ENCODE data around the gene PRPF40B. TPM values are rescaled to one million over a fixed set of nuclear protein-coding genes. Genes with fewer than 3 reads are reported as not detected.
"Not testable (repeated sequence)": the region's sequence is repeated elsewhere in the genome, so short reads cannot be mapped to it uniquely, and the experiment has no call there.

PRPF40B gene
- total and polyA plus RNA-seq, 2 donors (not counting 1 experiment from before 2014, with no cell fraction given): 11.7 to 23.7 TPM

- H3K36me3 ChIP-seq (replicated peaks in 1 of 2; ENCODE audit: control extremely low read depth in 1 of 2, control insufficient read depth in 1 of 2, extremely low read depth in 1 of 2, insufficient read depth in 2 of 2, low read length in 1 of 2): no peaks in the 10 kb centered on the region
- ChIA-PET POLR2A (no interaction called here), CTCF (no interaction called here)
- no peaks in the 10 kb centered on the region for H4K20me1 ChIP-seq (ENCODE audit: control insufficient read depth, insufficient read depth, low read length, poor library complexity, severe bottlenecking)
- Mint-ChIP-seq H3K4me1 (no peaks in the 10 kb centered on the region), H3K27me3 (peaks cover 17% of the 10 kb centered on the region), H3K4me3 (no peak overlapping the region), H3K27ac (no peak overlapping the region), H3K9me3 (ENCODE audit: insufficient read depth) (no peaks in the 10 kb centered on the region)
- no peak overlapping the region for H3K4me2 ChIP-seq (replicated peaks; ENCODE audit: low read depth, low read length, poor library complexity, severe bottlenecking)
- H3K27me3 ChIP-seq (replicated peaks in 1 of 4; ENCODE audit: control extremely low read depth in 1 of 4, control insufficient read depth in 3 of 4, insufficient read depth in 4 of 4, low read length in 3 of 4): no peaks in the 10 kb centered on the region
- TF ChIP-seq EZH2 (IDR thresholded peaks at IDR 0.05; ENCODE audit: borderline replicate concordance, insufficient read depth, low read depth, low read length, poor library complexity, severe bottlenecking) (no peak), CTCF (IDR thresholded peaks at IDR 0.05) (no peak)
- H3K27ac ChIP-seq (ENCODE audit: low read length in 2 of 2): no peak overlapping the region
- no peaks in the 10 kb centered on the region for H3K4me1 ChIP-seq (ENCODE audit: control insufficient read depth in 2 of 2, insufficient read depth in 2 of 2, low read length in 2 of 2)
- peaks cover 0 to 15% (median 1%) of the 10 kb centered on the region in 3 donors for H3K9me3 ChIP-seq (ENCODE audit: control extremely low read depth in 1 of 3, control insufficient read depth in 2 of 3, insufficient read depth in 1 of 3, low read length in 2 of 3)
- no CpG with 5 or more reads among the region's 2 CpGs for WGBS (ENCODE audit: insufficient coverage)
- H3K79me2 ChIP-seq (ENCODE audit: control insufficient read depth, insufficient read depth, low read length): no peaks in the 10 kb centered on the region
- no peak overlapping the region for H3K9ac ChIP-seq (ENCODE audit: low read length)
- ATAC-seq (ENCODE audit: low read depth) (no peak), DNase-seq (no peak)
- H3K4me3 ChIP-seq (ENCODE audit: control extremely low read depth in 1 of 5, extremely low read depth in 1 of 5, insufficient read depth in 1 of 5, low read depth in 2 of 5, low read length in 4 of 5): no peak overlapping the region
- intact Hi-C loops (cut with micrococcal nuclease): no loop called here
- no peak overlapping the region for H2AFZ ChIP-seq (ENCODE audit: insufficient read depth, low read depth, low read length, poor library complexity, severe bottlenecking)
These were observed 14.1 kb upstream of the PRPF40B start for GRCh38 chr12:49609059-49609874.

DNA sequence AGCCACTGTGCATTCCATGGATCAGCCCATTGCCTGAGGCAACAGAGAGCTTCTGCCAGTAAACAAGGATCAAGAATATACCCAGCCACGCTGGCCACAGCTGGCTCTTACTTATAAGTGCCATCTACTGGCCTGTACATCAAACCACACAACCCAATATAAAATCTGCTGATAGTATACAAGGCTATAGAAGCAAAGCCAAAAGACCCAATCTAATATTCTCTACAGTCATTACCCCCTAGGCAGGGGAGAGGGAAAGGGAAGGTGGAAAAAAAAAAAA lies 13.5 kb upstream of the PRPF40B start:
- Mint-ChIP-seq H3K9me3 (ENCODE audit: insufficient read depth) (no peaks in the 10 kb centered on the region), H3K27me3 (peaks cover 21% of the 10 kb centered on the region), H3K4me1 (no peaks in the 10 kb centered on the region), H3K4me3 (no peak overlapping the region), H3K27ac (no peak overlapping the region)
- Histone ChIP-seq H3K4me3 (ENCODE audit: control extremely low read depth in 1 of 5, extremely low read depth in 1 of 5, insufficient read depth in 1 of 5, low read depth in 2 of 5, low read length in 4 of 5) (no peak overlapping the region), H3K9ac (ENCODE audit: low read length) (no peak overlapping the region), H3K27me3 (replicated peaks in 1 of 4; ENCODE audit: control extremely low read depth in 1 of 4, control insufficient read depth in 3 of 4, insufficient read depth in 4 of 4, low read length in 3 of 4) (no peaks in the 10 kb centered on the region), H3K36me3 (replicated peaks in 1 of 2; ENCODE audit: control extremely low read depth in 1 of 2, control insufficient read depth in 1 of 2, extremely low read depth in 1 of 2, insufficient read depth in 2 of 2, low read length in 1 of 2) (no peaks in the 10 kb centered on the region), H4K20me1 (ENCODE audit: control insufficient read depth, insufficient read depth, low read length, poor library complexity, severe bottlenecking) (no peaks in the 10 kb centered on the region), H3K4me1 (ENCODE audit: control insufficient read depth in 2 of 2, insufficient read depth in 2 of 2, low read length in 2 of 2) (no peaks in the 10 kb centered on the region), H3K79me2 (ENCODE audit: control insufficient read depth, insufficient read depth, low read length) (no peaks in the 10 kb centered on the region), H3K9me3 (ENCODE audit: control extremely low read depth in 1 of 3, control insufficient read depth in 2 of 3, insufficient read depth in 1 of 3, low read length in 2 of 3) (peaks cover 0 to 15% (median 1%) of the 10 kb centered on the region in 3 donors), H2AFZ (ENCODE audit: insufficient read depth, low read depth, low read length, poor library complexity, severe bottlenecking) (no peak overlapping the region), H3K27ac (ENCODE audit: low read length in 2 of 2) (no peak overlapping the region), H3K4me2 (replicated peaks; ENCODE audit: low read depth, low read length, poor library complexity, severe bottlenecking) (no peak overlapping the region)
- ChIA-PET CTCF (no interaction called here), POLR2A (no interaction called here)
- ATAC-seq (ENCODE audit: low read depth) (no peak), DNase-seq (no peak)
- no CpG with 5 or more reads among the region's 1 CpG for WGBS (ENCODE audit: insufficient coverage)
- no peak for TF ChIP-seq CTCF (IDR thresholded peaks at IDR 0.05)
- no peak for TF ChIP-seq EZH2 (IDR thresholded peaks at IDR 0.05; ENCODE audit: borderline replicate concordance, insufficient read depth, low read depth, low read length, poor library complexity, severe bottlenecking)
- intact Hi-C loops (cut with micrococcal nuclease): no loop called here

GRCh38 chr12:49610785-49611184 lies 12.6 kb upstream of the PRPF40B start:
- H3K4me3 ChIP-seq (ENCODE audit: control extremely low read depth in 1 of 5, extremely low read depth in 1 of 5, insufficient read depth in 1 of 5, low read depth in 2 of 5, low read length in 4 of 5); H3K79me2 ChIP-seq (ENCODE audit: control insufficient read depth, insufficient read depth, low read length); H3K36me3 ChIP-seq (replicated peaks in 1 of 2; ENCODE audit: control extremely low read depth in 1 of 2, control insufficient read depth in 1 of 2, extremely low read depth in 1 of 2, insufficient read depth in 2 of 2, low read length in 1 of 2); ATAC-seq (ENCODE audit: low read depth); H3K9me3 Mint-ChIP-seq (ENCODE audit: insufficient read depth); H3K4me2 ChIP-seq (replicated peaks; ENCODE audit: low read depth, low read length, poor library complexity, severe bottlenecking); intact Hi-C loops (cut with micrococcal nuclease); H3K9ac ChIP-seq (ENCODE audit: low read length); H3K27me3 ChIP-seq (replicated peaks in 1 of 4; ENCODE audit: control extremely low read depth in 1 of 4, control insufficient read depth in 3 of 4, insufficient read depth in 4 of 4, low read length in 3 of 4); POLR2A ChIA-PET; H3K4me1 ChIP-seq (ENCODE audit: control insufficient read depth in 2 of 2, insufficient read depth in 2 of 2, low read length in 2 of 2); DNase-seq; H2AFZ ChIP-seq (ENCODE audit: insufficient read depth, low read depth, low read length, poor library complexity, severe bottlenecking); H4K20me1 ChIP-seq (ENCODE audit: control insufficient read depth, insufficient read depth, low read length, poor library complexity, severe bottlenecking); H3K27ac ChIP-seq (ENCODE audit: low read length in 2 of 2); H3K4me1 Mint-ChIP-seq; H3K4me3 Mint-ChIP-seq; H3K27ac Mint-ChIP-seq: not testable (repeated sequence)
- peaks cover 0 to 15% (median 1%) of the 10 kb centered on the region in 3 donors for H3K9me3 ChIP-seq (ENCODE audit: control extremely low read depth in 1 of 3, control insufficient read depth in 2 of 3, insufficient read depth in 1 of 3, low read length in 2 of 3)
- CTCF ChIA-PET: interaction anchor here (0.7 kb wide), 1 partner anchor 69 kb away, joined by 3 read pairs; no protein-coding TSS in a partner anchor
- H3K27me3 Mint-ChIP-seq: peaks cover 21% of the 10 kb centered on the region
- 100% methylated on average over 3 of the region's 4 CpGs for WGBS (ENCODE audit: insufficient coverage)

All from B cell (primary cell).